Activated CD8-positive, alpha-beta memory T cell treated with anti-CD3 and anti-CD28 coated beads for 4 hours (primary cell): ENCODE results near the gene HLA-G.

ENCODE experiments used
- DNase-seq, 2 donors: peaks; one replicate each; pipeline ENCODE4 v3.0.0-alpha.2; 2020; ENCODE audit warnings: low read depth in 2 of 2

Gene HLA-G

GRCh38 chr6:29816030-29816429, 11.6 kb upstream of the HLA-G start:
- DNase-seq, result no peak

- no peak for DNase-seq
Observed at GRCh38 chr6:29818892-29819291, 8.7 kb upstream of the HLA-G start.

DNA sequence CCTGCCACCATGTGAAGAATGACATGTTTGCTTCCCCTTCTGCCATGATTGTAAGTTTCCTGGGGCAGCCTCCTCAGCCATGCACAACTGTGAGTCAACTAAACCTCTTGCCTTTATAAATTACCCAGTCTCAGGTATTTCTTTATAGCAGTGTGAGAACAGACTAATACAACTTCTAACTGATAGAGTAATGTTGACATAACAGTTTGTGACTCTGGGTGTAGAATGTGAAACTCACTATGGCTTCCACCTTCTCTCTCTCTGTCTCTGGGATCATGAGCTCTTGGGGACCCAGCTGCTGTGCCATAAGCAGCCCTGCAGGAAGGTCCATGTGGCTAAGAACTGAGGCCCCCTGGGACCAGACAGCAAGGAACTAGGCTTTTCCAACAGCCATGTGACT, 3.5 kb upstream of the HLA-G start:
- no peak for DNase-seq

GRCh38 chr6:29825848-29826247, 1.8 kb upstream of the HLA-G start:
- no peak for DNase-seq

GRCh38 chr6:29826271-29826670, 1.4 kb upstream of the HLA-G start:
- no peak for DNase-seq

DNA sequence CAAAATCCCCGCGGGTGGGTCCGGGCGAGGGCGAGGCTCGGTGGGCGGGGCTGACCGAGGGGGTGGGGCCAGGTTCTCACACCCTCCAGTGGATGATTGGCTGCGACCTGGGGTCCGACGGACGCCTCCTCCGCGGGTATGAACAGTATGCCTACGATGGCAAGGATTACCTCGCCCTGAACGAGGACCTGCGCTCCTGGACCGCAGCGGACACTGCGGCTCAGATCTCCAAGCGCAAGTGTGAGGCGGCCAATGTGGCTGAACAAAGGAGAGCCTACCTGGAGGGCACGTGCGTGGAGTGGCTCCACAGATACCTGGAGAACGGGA, 809 bp downstream of the HLA-G start:
- no peak for DNase-seq

DNA sequence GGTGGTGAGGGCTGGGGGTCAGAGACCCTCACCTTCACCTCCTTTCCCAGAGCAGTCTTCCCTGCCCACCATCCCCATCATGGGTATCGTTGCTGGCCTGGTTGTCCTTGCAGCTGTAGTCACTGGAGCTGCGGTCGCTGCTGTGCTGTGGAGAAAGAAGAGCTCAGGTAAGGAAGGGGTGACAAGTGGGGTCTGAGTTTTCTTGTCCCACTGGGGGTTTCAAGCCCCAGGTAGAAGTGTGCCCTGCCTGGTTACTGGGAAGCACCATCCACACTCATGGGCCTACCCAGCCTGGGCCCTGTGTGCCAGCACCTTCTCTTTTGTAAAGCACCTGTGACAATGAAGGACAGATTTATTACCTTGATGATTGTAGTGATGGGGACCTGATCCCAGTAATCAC, 2.1 kb downstream of the HLA-G start:
- no peak for DNase-seq

- no peak for DNase-seq
Observed at GRCh38 chr6:29830409-29830808, 2.8 kb downstream of the HLA-G start.

- no peak for DNase-seq
Observed at GRCh38 chr6:29831776-29832175, 4.2 kb downstream of the HLA-G start.

GRCh38 chr6:29834564-29835436, 7.2 kb downstream of the HLA-G start:
- DNase-seq, result peak in 1 of 2 donors; percentile 32

GRCh38 chr6:29839917-29840316, 12.3 kb downstream of the HLA-G start:
- DNase-seq, result no peak

DNA sequence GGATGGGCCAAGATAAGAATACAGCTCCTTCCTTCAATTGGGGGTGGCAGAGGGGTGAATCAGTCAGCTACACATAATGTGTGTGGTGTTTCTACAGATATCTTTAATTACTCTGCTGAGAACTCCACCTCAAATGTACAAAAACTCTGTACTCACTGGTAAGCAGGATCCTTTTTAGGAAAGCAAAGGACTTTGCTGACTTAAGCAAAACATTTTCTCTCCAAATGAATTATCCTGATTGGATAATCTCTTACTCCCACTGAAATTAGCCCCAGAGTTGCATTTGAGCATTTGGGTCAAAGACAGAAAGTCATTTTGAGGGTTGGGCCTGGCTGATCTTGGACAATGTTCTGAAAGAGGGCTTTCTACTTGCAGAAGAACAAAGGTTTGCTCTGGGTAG, 13.4 kb downstream of the HLA-G start:
- no peak for DNase-seq

DNA sequence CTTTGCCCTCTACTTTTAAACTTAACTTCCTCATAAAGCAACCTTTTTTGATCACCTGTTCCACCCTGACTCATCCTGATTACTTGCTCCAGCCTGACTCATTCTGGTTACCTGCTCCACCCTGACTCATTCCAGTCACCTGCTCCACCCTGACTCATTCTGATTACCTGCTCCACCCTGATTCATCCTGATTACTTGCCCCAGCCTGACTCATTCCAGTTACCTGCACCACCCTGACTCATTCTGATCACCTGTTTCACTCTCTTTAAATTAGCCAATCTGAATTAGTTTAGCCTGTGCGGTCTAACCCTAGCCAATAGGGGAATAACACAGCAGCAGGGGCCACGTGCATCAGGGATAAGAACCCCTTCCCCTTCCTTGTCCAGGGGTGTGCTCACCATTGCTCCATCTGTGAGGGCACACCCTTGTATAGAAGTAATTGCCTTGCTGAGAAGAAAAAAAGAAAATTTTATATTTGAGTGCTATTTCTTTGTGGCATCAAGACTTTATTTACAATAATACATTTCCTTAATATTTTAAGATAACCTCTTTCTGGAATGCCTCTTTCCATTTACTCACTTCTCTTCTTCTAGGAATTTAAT, 17.9 kb downstream of the HLA-G start:
- DNase-seq, result peak; percentile 7 to 29

DNA sequence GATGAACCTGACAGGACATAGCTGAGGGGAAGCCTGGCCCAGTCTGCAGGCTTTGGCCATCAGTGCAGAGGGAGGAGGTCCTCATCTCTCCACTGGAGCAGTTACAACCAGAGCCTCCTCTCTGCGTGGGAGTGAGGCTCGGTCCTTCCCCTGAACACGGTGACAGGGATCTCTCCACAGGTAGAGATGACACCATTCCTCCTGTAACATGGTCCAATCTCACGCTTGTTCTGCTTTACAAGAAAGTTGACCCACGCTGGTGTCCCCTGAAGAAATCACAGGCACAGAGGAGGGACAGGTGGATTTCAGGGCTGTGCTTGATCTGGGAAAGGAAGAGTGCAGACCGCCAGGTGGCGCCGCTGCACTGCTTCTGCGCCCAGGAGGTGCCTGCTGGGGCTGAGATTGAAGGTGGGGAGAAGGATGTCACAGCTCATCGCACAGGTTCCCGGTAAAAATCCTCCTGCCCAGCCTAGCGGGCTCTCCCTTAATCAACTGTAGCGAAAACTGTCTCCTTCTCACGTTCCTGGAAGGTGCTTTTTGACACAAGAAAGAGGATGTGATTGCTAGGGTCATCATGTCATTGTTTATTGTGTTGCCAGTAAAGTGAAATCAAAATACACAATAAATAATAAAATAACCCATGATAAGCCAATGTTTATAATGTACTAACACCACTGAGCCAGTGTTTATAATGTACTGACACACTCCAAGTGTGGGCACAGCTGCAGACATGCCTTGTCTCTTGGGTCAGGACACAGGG, 20.4 kb downstream of the HLA-G start:
- DNase-seq, result peak; percentile 72 to 73

GRCh38 chr6:29850011-29850553, 22.5 kb downstream of the HLA-G start:
- DNase-seq, result no peak

DNA sequence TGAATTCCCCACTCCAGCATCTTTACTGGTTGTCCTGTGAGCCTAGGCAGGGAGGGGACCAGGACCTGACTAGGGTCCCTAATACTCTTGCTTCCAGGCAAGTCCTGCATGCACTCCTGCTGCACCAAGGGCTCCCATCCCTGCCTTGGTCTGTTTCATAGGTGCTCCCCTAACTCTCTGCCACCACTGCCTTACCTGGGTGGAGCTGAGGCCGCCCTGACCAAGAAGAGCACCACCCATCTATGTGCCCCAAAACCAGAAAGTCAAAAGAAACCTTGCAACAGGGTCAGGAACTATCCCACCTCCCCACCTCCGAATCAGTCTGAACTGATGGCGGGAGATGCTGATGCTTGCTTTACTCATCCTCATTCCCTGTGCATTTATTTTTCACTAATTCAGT, 23.6 kb downstream of the HLA-G start:
- DNase-seq, result no peak

DNA sequence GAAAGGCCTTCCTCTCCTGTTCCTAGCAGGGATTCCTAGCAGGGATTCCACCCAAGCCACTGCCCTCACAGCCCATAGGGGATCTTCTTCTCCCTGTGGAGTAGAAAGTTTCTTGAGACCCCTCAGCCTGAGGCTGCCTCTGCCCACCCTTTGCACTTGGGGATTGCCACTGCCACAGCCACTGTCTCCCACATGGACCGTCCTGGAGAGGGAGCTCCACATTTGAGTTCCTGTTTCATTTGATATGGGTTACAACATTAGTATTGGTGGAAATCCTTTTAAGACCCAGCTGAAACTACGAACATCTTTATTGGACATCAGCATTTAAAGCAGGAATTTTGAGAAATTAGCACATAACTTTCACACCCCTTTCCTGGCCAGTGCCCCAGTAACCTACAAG, 25.6 kb downstream of the HLA-G start:
- no peak for DNase-seq

DNA sequence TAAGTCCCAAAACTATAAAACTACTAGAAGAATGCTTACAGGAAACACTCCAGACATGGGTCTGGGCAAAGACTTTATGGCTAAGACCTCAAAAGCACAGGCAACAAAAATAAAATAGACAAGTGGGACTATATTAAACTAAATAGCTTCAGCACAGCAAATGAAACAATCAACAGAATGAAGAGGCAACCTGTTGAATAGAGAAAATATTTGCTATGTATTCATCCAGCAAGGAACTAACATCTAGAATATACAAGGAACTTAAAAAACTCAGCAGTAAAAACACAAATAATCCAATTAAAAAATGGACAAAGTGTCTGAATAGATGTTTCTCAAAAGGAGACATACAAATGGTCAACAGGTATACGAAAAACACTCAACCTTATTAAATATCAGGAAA, 30.4 kb downstream of the HLA-G start:
- DNase-seq, result no peak

DNA sequence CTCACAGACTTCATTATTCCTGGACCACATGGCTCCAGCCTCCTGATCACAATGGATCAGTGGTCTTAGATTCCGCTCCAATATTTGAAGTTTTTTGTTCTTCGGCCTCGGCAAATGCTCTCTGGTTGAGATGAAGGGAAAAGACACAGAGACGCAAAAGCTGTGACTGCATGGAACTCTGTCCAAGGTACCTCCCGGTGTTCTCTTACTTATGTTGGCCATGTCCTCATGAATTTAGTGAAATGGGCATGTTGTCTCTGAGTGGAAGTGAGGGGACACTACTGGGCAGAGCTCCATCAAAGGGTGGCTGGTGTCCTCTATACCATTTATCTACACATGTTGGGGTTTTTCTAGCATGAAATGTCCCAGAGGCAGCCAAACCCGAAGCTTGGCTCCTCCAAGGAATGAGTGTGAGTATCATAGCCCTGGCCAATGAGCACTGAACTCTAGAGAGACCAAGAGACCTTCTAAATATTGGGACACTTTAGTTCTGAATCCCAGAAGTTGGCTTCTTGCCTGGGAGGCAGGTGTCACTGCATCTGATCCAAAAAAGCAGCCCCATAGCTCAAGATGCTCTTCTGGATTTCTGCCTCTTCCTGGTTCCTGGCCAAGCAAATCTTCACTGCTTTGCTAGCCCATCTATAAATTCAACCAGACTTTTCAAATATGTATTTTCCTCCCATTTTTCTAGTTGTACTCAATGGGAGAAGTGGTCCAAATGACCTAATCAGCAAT, 34.1 kb downstream of the HLA-G start:
- no peak for DNase-seq

- DNase-seq, result no peak
Observed at GRCh38 chr6:29864037-29864810, 36.6 kb downstream of the HLA-G start.

DNA sequence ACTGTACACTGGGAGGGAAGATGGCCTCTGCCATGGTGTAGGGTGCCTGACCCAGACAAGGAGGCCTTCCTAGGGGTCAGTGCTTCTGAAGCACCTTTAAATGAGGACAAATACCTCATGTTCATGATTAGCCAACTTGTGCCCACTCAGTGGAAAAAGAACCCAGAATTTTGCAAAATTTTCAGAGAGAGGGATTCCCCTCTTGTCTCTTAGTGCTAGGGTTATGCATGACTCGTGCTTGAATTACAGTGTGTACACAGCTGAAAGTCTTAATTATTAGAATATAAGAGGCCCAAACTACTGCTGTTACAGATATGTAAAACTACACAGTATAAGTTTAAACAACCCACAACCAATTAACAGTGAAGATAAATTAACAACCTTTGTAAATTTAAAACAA, 38.0 kb downstream of the HLA-G start:
- DNase-seq, result no peak
